Adrenal gland (tissue), 5 donors: ENCODE measurements around the gene MAML2.

Source experiments
- POLR2A ChIP-seq, 2 donors: fragments of 450-650 bp; IDR thresholded peaks; one replicate each; pipeline ENCODE4 v1.6.1; 2017; ENCODE audit warnings: antibody characterized with exemption in 2 of 2, mild to moderate bottlenecking in 2 of 2, moderate library complexity in 1 of 2
- TF ChIP-seq, protein P1 (sequence below), 6 experiments: fragments of 450-650 bp in 4 of 6; fragments of 200-600 bp in 2 of 6; sonication (generic) in 1 of 6; IDR thresholded peaks; 1 replicate in 5 of 6; 2 replicates in 1 of 6; pipeline versions ENCODE4 v1.5.1 to v1.8.0; 2016 to 2021; ENCODE audit warnings: antibody characterized with exemption in 6 of 6, mild to moderate bottlenecking in 2 of 6, moderate library complexity in 1 of 6
- donor health status: DM: no; HTN: no; CAD: no.

DNA sequence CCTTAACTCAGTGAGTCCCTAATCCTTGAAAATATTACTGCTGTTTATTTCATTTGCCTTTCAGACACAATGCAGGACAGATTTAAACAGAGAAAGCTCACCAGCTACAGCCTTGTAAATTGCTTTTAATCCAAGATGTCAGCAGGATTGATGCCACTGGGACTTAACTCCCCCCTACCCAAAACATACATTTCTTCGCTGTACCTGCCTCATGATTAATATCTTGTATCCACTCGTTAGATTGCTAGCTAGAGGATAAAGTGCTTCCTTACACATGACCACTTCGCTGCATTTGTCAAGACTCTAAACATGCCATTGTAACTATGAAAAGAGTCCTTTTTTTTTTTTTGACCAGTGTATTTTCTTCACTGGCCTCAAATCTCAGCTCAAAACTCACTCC lies 236.3 kb downstream of the MAML2 start:
- TF ChIP-seq, protein P1, sequence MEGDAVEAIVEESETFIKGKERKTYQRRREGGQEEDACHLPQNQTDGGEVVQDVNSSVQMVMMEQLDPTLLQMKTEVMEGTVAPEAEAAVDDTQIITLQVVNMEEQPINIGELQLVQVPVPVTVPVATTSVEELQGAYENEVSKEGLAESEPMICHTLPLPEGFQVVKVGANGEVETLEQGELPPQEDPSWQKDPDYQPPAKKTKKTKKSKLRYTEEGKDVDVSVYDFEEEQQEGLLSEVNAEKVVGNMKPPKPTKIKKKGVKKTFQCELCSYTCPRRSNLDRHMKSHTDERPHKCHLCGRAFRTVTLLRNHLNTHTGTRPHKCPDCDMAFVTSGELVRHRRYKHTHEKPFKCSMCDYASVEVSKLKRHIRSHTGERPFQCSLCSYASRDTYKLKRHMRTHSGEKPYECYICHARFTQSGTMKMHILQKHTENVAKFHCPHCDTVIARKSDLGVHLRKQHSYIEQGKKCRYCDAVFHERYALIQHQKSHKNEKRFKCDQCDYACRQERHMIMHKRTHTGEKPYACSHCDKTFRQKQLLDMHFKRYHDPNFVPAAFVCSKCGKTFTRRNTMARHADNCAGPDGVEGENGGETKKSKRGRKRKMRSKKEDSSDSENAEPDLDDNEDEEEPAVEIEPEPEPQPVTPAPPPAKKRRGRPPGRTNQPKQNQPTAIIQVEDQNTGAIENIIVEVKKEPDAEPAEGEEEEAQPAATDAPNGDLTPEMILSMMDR (IDR thresholded peaks at IDR 0.05), result no peak
- no peak for TF ChIP-seq POLR2A (IDR thresholded peaks at IDR 0.05)
